Measurements from ENCODE around the gene DDX41. TPM values are rescaled to one million over a fixed set of nuclear protein-coding genes. Genes with fewer than 3 reads are reported as not detected.
"Not testable (repeated sequence)": the region's sequence is repeated elsewhere in the genome, so short reads cannot be mapped to it uniquely, and the experiment has no call there.

The DDX41 gene
- total RNA-seq, 1 experiment from 2014 or later: 91.5 TPM

DNA sequence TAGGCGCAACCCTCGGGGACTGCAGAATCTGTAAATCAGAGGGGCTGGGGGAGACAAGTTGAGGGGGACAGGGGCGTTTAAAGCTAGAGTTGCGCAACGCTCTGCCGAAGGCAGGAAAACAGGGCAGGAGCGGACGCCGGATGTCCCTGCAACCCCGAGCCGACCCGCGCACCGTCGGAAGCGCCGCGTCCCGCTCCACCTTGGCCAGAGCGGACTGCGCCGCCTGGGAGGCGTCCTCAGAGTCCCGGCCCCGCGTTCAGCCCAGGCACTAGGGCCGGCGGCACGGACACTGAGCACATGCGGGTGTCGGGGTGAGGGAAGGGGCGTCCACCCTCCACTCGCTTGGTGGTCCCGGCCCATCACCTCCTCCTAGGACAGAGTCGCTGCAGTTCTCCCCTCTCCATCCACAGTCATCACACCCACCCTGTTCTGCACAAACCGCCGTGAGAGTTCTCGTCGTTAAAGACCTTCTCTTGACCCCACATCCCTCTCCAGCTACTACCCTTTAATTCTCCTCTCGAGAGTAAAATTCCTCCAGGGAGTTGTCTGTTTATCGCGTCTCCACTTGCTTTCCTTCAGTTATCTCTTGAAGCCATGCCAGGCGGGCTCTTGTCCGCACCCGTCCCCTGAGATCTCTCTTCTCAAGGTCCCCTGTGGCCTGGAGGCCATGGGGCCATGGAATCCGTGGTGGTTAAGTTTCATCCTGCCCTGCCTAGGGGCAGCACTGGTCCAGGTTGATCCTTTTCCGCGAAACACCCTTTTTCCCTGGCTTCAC, 18.6 kb downstream of the DDX41 start:
- no peak for DNase-seq (ENCODE audit: low read depth)

DNA sequence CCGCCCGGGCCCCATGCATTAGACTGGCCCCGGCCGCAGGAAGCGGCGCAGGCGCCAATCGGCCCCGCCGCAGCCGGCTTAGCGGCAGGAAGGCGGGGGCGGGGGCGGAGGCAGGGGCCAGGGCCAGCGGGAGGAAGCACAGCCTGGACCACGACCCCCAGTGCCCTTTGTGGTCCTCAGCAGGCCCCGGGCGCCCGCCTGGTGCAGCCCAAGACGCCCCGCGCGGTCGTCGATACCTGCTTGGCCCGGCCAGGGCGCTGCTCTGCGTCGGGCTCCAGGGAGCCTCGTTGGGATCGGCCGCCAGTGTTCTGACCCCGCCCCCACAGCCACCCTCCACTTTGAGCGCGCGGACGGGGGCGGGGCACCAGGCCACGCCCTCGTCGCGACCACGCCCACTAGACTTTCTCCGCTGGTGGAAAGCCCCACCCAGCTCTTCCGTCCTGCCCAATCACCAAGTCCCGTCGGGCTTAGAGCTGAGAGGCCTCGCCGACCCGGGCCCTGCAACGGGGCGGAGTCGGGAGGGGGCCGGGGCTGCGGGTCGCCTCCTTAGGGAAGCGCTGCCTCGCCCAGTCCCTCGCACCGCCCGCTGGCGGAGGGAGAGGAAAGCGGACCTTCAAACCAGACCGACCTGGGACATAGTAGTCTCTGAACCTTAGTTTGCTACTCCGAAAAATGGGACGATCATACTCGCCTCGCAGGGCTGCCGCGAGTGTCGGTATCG, 19.3 kb downstream of the DDX41 start, which contains the start of gene PDLIM7:
PDLIM7 (minus strand) TSS at position 313 of the 721 bp plus-strand sequence. CDS start 1,092 bp downstream, outside the sequence.
- peak; percentile 98 for DNase-seq (ENCODE audit: low read depth)

GRCh38 chr5:177496727-177497291, 20.0 kb downstream of the DDX41 start:
- DNase-seq (ENCODE audit: low read depth): peak; percentile 96

DNA sequence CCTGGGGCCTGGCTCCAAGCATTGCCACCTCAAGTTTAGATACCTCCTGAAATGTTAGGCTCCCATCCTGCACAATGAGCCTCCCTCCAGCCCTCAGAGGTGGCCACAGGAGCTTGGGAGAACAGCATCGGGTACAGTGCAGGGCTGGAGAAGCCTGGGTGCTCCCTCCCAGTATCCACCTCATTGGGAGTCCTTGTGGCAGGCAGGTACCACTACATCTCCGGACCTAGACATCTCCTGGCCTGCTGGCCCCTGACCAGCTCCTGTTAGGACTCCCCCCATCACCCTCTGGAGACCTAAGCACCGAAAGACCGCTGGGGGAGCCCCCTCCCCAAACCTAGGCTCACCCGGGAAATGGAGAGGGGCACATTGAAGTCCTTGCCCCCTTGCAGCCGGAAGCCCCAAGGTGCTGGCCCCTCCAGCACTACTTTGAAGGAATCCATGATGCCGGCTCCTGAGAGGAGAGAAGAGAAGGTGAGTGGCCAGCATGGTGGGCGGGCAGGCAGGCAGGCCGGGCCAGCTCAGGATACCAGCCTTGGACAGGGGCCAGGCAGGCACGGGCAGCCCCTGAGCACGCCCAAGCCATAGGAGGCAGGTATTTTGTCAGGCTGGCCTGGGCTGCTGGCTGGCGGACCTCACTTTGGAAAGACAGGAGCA, 20.6 kb downstream of the DDX41 start:
- peak; percentile 70 for DNase-seq (ENCODE audit: low read depth)

- DNase-seq (ENCODE audit: low read depth): peak; percentile 96
These were observed 21.3 kb downstream of the DDX41 start for GRCh38 chr5:177495243-177496060.

- DNase-seq (ENCODE audit: low read depth): peak; percentile 98
These were observed 22.2 kb downstream of the DDX41 start for GRCh38 chr5:177494346-177495195.

DNA sequence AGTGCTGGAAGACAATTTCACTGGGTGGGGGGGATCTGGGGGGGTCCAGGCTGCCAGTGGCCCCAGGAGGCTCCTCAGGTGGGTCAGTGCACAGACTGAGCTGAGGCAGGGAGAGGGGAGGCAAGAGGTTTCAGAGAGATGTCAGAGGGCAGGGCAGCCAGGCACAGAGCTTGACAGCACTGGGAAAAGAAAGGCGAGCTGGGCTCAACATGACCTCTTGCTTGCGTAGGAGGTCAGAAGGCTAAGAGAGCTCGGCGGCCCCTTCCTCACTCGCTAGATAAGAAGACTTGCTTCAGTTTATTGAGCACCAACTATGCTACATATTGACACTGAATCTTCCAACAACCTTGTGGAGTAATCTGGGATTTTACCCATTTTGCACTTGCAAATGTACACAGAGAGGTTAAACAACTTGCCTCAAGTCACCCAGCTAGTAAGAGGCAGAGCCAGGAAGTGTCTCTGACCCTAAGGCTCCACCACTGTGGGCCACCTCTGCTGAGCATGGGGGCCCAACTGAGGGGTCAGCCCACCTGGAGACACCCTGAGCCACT, 22.9 kb downstream of the DDX41 start:
- DNase-seq (ENCODE audit: low read depth): no peak

- DNase-seq (ENCODE audit: low read depth): no peak
These were observed 23.9 kb downstream of the DDX41 start for GRCh38 chr5:177492841-177493240.

DNA sequence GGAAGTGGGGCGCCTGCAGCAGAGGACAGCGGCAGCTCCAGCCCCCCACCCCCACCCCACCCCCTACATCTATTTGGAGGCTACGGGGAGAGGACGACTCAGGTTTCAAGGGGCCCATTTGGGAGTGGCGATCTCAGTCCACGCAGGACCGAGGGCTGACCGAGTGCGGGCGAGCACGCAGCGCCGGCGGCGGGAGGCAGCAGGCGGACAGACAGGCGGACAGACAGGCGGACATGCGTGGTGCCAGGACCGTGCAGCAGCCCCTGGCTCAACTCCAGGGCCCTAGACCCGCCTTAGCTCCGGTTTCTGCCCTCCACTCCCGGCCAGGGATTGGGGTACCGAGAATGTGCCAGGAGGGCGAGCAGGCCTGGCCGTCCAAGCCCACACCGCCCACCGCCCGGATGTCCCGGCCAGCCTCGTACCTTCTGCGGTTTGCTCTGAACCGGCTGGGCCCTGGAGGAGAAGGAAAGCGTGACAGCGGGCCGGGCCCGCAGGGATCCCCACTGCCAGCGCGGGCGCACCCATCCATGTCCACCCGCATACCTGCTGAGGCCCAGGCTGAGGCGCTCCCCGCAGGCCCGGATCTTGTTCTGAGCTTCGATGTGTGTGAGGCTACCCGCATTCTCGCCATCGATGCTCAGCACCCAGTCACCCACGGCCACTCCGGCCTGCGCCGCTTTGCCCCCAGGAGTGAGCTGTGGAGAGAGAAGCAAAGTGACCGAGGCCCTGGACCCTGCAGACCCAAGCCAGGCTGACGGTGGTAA, 24.6 kb downstream of the DDX41 start:
- no peak for DNase-seq (ENCODE audit: low read depth)

GRCh38 chr5:177491429-177491945, 25.3 kb downstream of the DDX41 start:
- DNase-seq (ENCODE audit: low read depth): peak; percentile 64

DNA sequence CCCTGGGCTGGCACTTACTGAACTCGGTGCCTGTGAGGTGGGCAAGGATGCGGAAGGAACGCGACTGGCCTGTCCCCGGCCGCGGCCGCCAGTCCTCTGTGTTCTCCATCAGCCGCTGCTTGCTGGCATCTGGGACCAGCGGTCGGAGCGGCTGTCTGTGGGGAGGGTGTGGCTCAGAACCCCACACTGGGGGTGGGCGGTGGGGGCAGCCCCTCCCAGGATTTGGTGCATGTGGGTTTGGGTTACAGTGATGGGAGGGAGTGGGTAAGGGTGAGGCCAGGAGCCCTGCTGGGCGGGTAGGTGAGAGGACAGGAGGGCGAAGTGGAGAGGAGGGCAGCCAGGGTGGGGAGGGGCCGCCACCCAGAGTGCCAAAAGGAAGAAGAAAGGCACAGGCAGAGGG, 25.8 kb downstream of the DDX41 start:
- DNase-seq (ENCODE audit: low read depth): no peak

DNA sequence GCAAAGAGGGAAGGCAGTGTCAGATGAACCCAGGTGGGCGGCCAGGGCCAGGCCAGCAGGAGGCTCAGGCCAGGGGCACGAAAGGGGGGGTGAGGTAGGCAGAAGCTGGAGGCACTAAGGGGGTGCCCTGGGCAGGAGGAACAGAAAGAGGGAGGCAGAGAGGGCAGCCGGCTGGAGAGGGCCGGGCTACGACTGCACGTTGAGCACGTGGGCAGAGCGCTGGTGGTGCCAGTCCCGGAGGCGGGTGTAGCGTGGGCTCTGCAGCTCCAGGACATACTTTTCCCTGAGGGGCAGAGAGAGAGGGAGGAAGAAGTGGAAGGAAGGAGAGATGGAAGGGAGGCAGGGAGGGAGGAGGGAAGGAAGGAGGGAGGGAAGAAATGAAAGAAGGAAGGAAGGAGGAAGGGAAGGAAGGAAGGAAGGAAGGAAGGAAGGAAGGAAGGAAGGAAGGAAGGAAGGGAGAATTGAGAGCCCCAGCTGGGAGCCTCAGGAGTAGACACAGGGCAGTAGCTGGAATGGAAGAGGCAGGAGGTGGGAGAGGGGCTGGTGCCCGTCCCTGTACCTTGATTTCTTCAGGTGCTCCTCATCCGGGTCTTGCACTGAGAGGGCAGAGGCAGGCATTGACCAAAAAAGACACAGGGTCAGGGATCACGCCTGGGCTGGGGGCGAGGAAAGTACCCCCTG, 26.3 kb downstream of the DDX41 start:
- no peak for DNase-seq (ENCODE audit: low read depth)

- DNase-seq (ENCODE audit: low read depth): no peak
These were observed 27.5 kb downstream of the DDX41 start for GRCh38 chr5:177489119-177489716.

- no peak for DNase-seq (ENCODE audit: low read depth)
These were observed 28.8 kb downstream of the DDX41 start for GRCh38 chr5:177487975-177488374.

- no peak for DNase-seq (ENCODE audit: low read depth)
These were observed 29.6 kb downstream of the DDX41 start for GRCh38 chr5:177487144-177487543.

DNA sequence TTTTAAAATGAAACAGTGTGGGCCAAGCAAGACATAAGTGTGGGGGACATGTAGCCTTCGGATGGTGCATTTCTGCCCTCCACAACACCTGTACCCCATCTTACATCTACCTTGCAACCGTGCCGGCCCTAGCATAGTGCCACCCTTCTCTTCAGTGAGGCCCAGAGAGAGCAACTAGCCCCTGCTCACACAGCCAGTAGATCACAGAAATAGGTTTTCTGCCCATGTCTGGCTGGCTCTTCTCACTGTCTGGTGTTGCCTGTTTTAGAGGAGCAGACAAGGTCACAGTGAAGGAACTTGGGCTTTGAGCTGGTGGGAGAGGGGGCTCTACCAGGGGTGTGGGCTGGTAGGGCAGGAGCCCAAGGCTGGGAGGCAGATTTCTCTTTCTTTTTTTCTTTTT, 30.5 kb downstream of the DDX41 start:
- no peak for DNase-seq (ENCODE audit: low read depth)

DNA sequence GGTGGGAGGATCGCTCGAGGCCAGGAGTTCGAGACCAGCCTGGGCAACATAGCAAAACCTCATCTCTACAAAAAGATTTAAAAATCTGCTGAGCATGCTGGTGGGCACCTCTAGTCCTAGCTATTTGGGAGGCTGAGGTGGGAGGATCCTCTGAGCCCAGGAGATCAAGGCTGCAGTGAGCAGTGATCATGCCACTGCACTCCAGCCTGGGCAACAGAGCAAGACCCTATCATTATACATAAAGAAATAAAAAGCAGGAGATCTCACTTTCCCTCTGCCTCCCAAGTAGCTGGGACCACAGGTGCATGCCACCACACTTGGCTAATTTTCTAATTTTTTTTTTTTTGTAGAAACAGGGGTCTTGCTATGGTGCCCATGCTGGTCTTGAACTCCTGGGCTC, 31.0 kb downstream of the DDX41 start:
- DNase-seq (ENCODE audit: low read depth): not testable (repeated sequence)
